Tibial nerve (tissue), 4 donors: Measurements from ENCODE around the gene MPST.

Experiments
- CTCF ChIP-seq, 5 experiments: fragments of 200-600 bp in 3 of 5; fragments of 450-650 bp in 2 of 5; sonication (generic) in 3 of 5; IDR thresholded peaks; one replicate each; pipeline ENCODE4 v1.5.1; 2016 to 2019; ENCODE audit warnings: antibody characterized with exemption in 5 of 5, mild to moderate bottlenecking in 3 of 5, moderate library complexity in 2 of 5
- EP300 ChIP-seq, 2 donors: sonication (generic); formaldehyde crosslinking; IDR thresholded peaks; one replicate each; pipeline ENCODE4 v1.6.1; 2017; ENCODE audit warnings: antibody characterized with exemption in 2 of 2, mild to moderate bottlenecking in 1 of 2
- POLR2A ChIP-seq, 2 donors: fragments of 450-650 bp; IDR thresholded peaks; one replicate each; pipeline ENCODE4 v1.6.1; 2017; ENCODE audit warnings: antibody characterized with exemption in 2 of 2, mild to moderate bottlenecking in 2 of 2, moderate library complexity in 2 of 2

GRCh38 chr22:37056246-37056645 is 36.7 kb downstream of the MPST start:
- TF ChIP-seq CTCF (IDR thresholded peaks at IDR 0.05) = no peak
- no peak for TF ChIP-seq POLR2A (IDR thresholded peaks at IDR 0.05)
- TF ChIP-seq EP300 (IDR thresholded peaks at IDR 0.05) = no peak
